ENCODE data around the gene TANK. TPM values are rescaled to one million over a fixed set of nuclear protein-coding genes. Genes with fewer than 3 reads are reported as not detected.
"Not testable (repeated sequence)": the region's sequence is repeated elsewhere in the genome, so short reads cannot be mapped to it uniquely, and the experiment has no call there.

The TANK gene
- polyA plus RNA-seq, 1 donor, result 71.7 TPM

DNA sequence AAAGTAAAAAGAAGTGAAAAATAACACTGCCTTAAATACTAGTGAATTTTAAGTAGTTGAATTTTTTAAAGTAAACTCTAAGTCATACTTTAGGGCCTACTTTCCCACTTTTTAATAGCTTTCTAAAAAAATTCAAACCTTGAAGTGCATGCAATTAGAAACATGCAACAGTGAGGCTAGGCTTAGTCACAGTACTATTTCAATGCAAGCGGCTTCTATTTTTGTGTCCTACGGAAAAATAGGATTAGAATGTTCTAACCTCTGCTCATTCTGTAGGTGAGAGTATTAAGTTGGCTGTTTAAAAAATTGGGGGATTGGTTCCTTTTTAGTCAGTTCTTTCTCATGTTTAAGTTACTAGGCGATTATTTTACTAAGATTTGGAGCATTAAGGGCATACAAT lies 108.9 kb downstream of the TANK start:
- no peak for DNase-seq

DNA sequence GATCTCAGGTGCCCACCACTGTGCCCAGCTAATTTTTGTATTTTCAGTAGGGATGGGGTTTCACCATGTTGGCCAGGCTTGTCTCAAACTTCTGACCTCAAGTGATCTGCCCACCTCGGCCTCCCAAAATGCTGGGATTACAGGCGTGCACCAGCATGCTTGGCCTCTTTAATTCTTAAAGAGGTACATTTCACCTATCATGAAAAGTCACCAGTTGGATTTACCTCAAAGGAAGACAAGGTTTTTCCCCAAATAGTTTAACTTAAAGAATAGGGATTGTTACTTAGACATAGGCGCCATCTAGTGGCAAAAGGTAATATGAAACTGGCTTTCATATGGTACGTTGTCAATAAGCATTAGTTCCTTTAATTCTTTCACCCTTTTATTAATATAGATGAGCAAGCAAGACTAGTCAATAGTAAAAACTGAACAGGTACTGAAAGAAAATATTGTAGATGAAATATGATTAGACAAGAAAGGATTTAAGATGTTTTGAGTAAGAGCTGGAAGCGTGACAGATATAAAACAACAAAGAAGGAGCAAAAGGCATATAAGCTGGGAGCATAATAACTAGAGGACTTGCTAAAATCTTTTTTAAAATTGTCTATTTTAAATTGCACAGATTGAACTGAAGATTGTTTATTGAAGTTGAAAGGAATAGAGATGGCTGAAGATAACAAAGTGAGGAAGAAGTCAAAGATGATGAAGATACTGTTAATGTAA lies 113.0 kb downstream of the TANK start:
- peak; percentile 34 for DNase-seq

DNA sequence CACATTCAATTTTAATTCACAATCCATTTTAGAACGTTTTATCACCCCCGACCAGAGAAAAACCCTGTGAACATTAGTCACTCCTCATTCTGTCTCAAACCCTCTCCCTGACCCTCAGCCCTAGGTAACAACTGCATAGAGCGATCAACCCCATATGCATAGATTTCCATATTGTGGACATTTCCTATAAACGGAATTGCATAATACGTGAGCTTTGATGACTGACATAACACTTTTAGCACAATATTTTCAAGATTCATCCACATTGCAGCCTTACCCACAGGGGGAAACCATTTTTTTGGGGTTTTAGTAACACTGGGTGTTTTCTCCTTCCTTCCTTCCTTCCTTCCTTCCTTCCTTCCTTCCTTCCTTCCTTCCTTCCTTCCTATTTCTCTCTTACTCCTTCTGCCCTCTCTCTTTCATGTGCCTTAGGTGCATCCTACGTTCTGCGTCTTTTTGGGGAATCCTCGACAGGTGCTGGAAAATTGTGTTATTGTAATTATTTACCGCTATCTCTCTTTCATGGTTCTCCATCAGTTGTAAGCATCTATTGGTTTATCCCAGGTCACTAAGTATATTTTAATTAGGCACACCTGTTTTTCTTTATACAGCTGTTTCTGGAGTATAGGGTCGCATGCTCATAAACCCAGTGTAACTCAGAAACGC lies 118.5 kb downstream of the TANK start:
- not testable (repeated sequence) for DNase-seq

DNA sequence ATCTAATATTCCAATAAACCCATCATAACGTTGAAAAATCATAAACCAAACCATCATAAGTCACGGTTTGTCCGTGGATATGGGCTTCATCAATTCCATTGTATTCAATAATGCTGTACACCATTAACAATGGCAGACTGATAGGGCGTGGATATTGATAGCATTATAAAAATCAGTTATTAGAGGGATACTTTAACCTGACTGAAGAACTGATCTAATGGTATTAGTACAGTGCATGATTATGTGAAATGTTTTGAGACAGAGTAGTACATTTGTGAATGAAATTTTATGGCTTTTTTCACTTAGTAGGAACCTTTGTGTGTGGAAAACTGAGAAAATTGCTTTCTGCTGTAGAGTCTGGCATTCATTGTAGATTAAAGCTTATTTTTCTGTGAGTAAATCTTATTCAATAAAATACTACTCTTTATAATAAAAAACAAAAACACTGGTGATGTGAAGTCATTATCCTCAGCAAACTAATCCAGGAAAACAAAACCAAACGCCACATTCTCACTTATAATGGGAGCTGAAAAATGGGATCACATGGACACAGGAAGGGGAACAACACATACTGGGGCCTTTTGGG lies 119.1 kb downstream of the TANK start:
- not testable (repeated sequence) for DNase-seq

DNA sequence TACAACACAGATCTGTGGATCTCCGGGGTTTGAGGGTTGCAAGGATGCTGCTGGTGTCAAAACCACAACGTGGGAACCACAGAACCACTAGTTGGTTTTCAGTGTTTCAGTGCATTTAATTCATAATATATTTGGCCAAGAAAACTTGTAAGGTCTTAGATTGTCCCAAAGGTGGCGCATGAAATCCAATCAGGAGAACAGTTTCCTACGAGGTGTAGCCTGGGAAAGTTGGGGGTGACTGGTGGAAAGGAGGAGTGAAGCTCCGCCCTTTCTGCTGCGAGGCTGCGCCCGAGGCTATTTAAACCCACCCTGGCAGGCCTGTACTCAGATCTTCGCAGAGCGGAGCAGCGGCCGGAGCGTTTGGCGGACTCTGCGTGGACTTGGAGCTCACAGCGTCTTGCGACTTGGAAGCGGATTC lies 120.7 kb downstream of the TANK start:
- not testable (repeated sequence) for DNase-seq

DNA sequence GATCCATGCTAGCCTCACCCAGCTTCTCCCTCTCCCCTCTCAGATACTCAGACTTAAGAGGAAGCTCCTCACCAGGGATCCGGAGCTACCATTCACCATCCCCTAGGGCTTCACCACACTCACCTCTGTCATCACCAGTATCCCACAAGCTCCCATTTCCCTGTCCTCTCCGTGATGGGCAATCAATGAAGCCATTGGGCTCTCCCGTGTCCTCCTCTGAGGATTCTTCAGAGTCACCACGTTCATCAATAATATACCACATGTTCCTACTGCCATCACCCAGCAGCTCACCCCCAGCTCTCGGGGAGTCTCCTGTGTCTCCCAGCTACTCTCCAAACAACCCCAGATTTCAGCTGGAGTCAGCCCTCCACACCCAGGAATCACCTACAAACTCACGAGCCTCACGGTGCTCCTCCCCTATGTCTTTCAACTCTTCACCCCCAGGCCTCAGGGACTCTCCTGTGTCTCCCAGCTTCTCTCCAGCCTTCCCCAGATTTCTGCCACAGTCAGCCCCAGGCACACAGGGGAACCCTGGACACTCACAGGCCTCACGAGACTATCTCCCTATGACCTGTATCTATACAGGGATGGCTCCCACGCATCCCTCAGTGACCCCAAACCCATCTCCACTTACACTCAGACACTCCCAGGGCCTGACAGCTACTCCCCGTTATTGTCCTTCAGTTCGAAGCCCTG lies 121.5 kb downstream of the TANK start:
- not testable (repeated sequence) for DNase-seq

DNA sequence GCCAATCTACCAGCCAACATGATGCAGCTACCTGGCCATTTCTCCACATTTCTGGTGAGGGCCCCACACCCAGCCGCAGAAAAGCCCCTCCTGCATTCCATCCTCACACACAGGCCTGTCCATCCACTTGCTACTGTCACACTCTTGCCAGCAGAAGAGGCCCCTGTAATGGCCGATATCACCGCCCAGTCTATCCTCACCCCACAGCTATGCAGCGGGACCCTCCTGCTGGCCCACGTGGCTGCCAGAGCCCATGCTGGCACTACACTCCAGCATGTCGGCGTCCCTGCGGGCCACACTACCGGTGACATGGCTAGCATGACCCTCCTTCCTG lies 122.0 kb downstream of the TANK start:
- not testable (repeated sequence) for DNase-seq

DNA sequence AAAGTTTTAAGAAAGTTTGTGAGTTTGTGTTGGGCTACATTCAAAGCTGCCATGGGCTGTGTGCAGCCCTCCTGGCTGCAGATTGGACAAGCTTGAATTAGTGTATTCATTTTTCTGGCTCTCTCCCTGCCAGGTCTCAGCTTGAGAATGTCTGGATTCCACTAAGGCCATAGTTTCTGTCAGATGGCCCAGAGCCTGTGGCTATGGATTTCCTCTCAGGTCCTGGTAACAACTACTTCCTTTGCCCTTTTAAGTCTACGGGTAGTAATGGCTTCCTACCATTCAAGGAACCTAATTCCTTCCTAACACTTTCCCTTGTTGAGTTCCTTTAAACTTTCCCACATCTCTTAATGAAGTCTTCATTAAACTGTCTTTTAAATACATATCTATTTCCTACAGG lies 123.7 kb downstream of the TANK start:
- no peak for DNase-seq

Other genes with a start within 250 kb of the TANK start
- 61.8 TPM for gene PSMD14, start 148.0 kb downstream of the TANK start, polyA plus RNA-seq (ENCODE audit: insufficient read length)

All from left kidney (tissue), 2 donors.